GM12891 (cell line): ENCODE data around the gene SMURF2.

ENCODE experiments used
- POLR2A ChIP-seq: IDR thresholded peaks from 2 replicates; pipeline ENCODE4 v1.6.1; 2011; ENCODE audit warnings: low read depth, low read length, control low read depth
- TAF1 ChIP-seq: IDR thresholded peaks from 2 replicates; pipeline ENCODE4 v1.6.1; 2011; ENCODE audit warnings: low read depth, low read length, control low read depth

- no peak for TF ChIP-seq TAF1
- TF ChIP-seq POLR2A = no peak
Measured at GRCh38 chr17:64653325-64653984, 8.7 kb downstream of the SMURF2 start.
